Neural cell (in vitro differentiated cells): ENCODE measurements around the gene CNN3.

Experiments
- CTCF ChIP-seq: fragments of 450-650 bp; IDR thresholded peaks from 2 replicates; pipeline ENCODE4 v1.5.1; 2014; ENCODE audit warnings: antibody characterized with exemption, mild to moderate bottlenecking, moderate library complexity; ENCODE audit not compliant: poor library complexity, severe bottlenecking
- EZH2 ChIP-seq: fragments of 200-600, 300-800 bp; shearing (Covaris generic), sonication (generic); IDR thresholded peaks from 2 replicates; pipeline ENCODE4 v1.6.1; 2014; ENCODE audit warnings: antibody characterized with exemption, low read length, borderline replicate concordance, mild to moderate bottlenecking; ENCODE audit not compliant: insufficient read depth, poor library complexity, severe bottlenecking
- POLR2AphosphoS5 ChIP-seq: IDR thresholded peaks from 2 replicates; pipeline ENCODE4 v1.6.1; 2012
- TAF1 ChIP-seq: IDR thresholded peaks from 2 replicates; pipeline ENCODE4 v1.6.1; 2012; ENCODE audit warnings: low read depth
- TF ChIP-seq, protein P1 (sequence below): IDR thresholded peaks from 2 replicates; pipeline ENCODE4 v1.6.1; 2012; ENCODE audit warnings: borderline replicate concordance

GRCh38 chr1:94936861-94937620 is 10.1 kb upstream of the CNN3 start:
- TF ChIP-seq CTCF (no peak), EZH2 (no peak), POLR2AphosphoS5 (no peak), TAF1 (no peak)
- TF ChIP-seq, protein P1, sequence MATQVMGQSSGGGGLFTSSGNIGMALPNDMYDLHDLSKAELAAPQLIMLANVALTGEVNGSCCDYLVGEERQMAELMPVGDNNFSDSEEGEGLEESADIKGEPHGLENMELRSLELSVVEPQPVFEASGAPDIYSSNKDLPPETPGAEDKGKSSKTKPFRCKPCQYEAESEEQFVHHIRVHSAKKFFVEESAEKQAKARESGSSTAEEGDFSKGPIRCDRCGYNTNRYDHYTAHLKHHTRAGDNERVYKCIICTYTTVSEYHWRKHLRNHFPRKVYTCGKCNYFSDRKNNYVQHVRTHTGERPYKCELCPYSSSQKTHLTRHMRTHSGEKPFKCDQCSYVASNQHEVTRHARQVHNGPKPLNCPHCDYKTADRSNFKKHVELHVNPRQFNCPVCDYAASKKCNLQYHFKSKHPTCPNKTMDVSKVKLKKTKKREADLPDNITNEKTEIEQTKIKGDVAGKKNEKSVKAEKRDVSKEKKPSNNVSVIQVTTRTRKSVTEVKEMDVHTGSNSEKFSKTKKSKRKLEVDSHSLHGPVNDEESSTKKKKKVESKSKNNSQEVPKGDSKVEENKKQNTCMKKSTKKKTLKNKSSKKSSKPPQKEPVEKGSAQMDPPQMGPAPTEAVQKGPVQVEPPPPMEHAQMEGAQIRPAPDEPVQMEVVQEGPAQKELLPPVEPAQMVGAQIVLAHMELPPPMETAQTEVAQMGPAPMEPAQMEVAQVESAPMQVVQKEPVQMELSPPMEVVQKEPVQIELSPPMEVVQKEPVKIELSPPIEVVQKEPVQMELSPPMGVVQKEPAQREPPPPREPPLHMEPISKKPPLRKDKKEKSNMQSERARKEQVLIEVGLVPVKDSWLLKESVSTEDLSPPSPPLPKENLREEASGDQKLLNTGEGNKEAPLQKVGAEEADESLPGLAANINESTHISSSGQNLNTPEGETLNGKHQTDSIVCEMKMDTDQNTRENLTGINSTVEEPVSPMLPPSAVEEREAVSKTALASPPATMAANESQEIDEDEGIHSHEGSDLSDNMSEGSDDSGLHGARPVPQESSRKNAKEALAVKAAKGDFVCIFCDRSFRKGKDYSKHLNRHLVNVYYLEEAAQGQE, result no peak
